Articular chondrocyte of knee joint (primary cell): ENCODE results near the gene CCDC149. TPM values are rescaled to one million over a fixed set of nuclear protein-coding genes. Genes with fewer than 3 reads are reported as not detected.

ENCODE experiments used
- small RNA-seq: library from RNA; depleted of rRNA; stranded (forward); fragments of <200 nt; gene quantifications from one replicate; pipeline ENCODE3, GENCODE V24; 2012
- total RNA-seq: library from RNA; depleted of rRNA; stranded (reverse); fragments of >200 nt; gene quantifications from 2 replicates; pipeline ENCODE4 v1.2.3, GENCODE V29; 2012

Gene CCDC149
- total RNA-seq = 15.7 and 18.2 TPM in 2 replicates

GRCh38 chr4:24912252-24913118, at the start of gene CCDC149:
TSS of gene CCDC149 (minus strand) at chr4:24913042. CDS start at chr4:24912864, 178 bp downstream.

GRCh38 chr4:24794916-24795665, 117.8 kb downstream of the CCDC149 start, which contains the start of gene SOD3:
TSS of gene SOD3 (plus strand) at chr4:24795573. CDS start at chr4:24799522, 3,949 bp downstream.

Small RNA genes lying within 50 kb of the gene (small RNA-seq; reads per million reads assigned to genes)
- not detected for gene AC006390.1

Other genes starting within 250 kb of the CCDC149 start
- gene SOD3, start 117.5 kb downstream of the CCDC149 start, total RNA-seq = 7.4 and 11.0 TPM in 2 replicates
- 1.2 and 1.4 TPM in 2 replicates for gene LGI2, start 117.9 kb upstream of the CCDC149 start, total RNA-seq
- 14.9 and 16.4 TPM in 2 replicates for gene SEPSECS, start 247.4 kb upstream of the CCDC149 start, total RNA-seq